Karpas-422 (cell line): ENCODE data around the gene DCHS1. TPM values are rescaled to one million over a fixed set of nuclear protein-coding genes. Genes with fewer than 3 reads are reported as not detected.

ENCODE experiments used
- DNase-seq: peaks from one replicate; pipeline ENCODE4 v3.0.0-alpha.2; 2015
- H2AFZ ChIP-seq: fragments of 200-600 bp; sonication (generic); 2 replicates; pipeline ENCODE4 v1.6.1; 2014; ENCODE audit warnings: antibody characterized with exemption, low read length, mixed read lengths
- H3K27ac ChIP-seq: fragments of 200-600 bp; sonication (generic); 2 replicates; pipeline ENCODE4 v1.5.1; 2014; ENCODE audit warnings: mild to moderate bottlenecking, low read length, moderate library complexity
- H3K27me3 ChIP-seq: fragments of 200-600 bp; sonication (generic); 2 replicates; pipeline ENCODE4 v1.6.1; 2014; ENCODE audit warnings: low read length, mixed read lengths
- H3K36me3 ChIP-seq: fragments of 200-600 bp; sonication (generic); 2 replicates; pipeline ENCODE4 v1.6.1; 2014; ENCODE audit warnings: low read length, mixed read lengths; ENCODE audit not compliant: insufficient read depth
- H3K4me1 ChIP-seq: fragments of 200-600 bp; sonication (generic); 2 replicates; pipeline ENCODE4 v1.6.1; 2014; ENCODE audit warnings: mild to moderate bottlenecking, low read length, mixed read lengths
- H3K4me2 ChIP-seq: fragments of 200-600 bp; sonication (generic); 2 replicates; pipeline ENCODE4 v1.6.1; 2014; ENCODE audit warnings: low read length, low read depth, mild to moderate bottlenecking; ENCODE audit not compliant: poor library complexity, severe bottlenecking
- H3K4me3 ChIP-seq: fragments of 200-600 bp; sonication (generic); 2 replicates; pipeline ENCODE4 v1.5.1; 2014; ENCODE audit warnings: mild to moderate bottlenecking, antibody characterized with exemption, low read length, mixed read lengths
- H3K79me2 ChIP-seq: fragments of 200-600 bp; sonication (generic); 2 replicates; pipeline ENCODE4 v1.6.1; 2014; ENCODE audit warnings: mild to moderate bottlenecking, low read length, mixed read lengths
- H3K9ac ChIP-seq: fragments of 200-600 bp; sonication (generic); 2 replicates; pipeline ENCODE4 v1.6.0; 2014; ENCODE audit warnings: low read length
- H3K9me2 ChIP-seq: fragments of 200-600 bp; sonication (generic), shearing (Covaris generic); replicated peaks from 2 replicates; pipeline ENCODE4 v1.6.0; 2014; ENCODE audit warnings: mild to moderate bottlenecking, low read length, moderate library complexity; ENCODE audit not compliant: insufficient read depth
- H3K9me3 ChIP-seq: fragments of 300-700, 200-600 bp; sonication (generic); 2 replicates; pipeline ENCODE4 v1.6.1; 2014; ENCODE audit warnings: low read length, mixed read lengths
- H4K20me1 ChIP-seq: fragments of 200-600 bp; sonication (generic); 2 replicates; pipeline ENCODE4 v1.6.1; 2014; ENCODE audit warnings: mild to moderate bottlenecking, antibody characterized with exemption, low read length, low read depth; ENCODE audit not compliant: insufficient read depth
- total RNA-seq: library from RNA; depleted of rRNA; stranded (reverse); fragments of >200 nt; shearing (Covaris generic); gene quantifications from 2 replicates; pipeline ENCODE4 v1.2.3, GENCODE V29; 2014; ENCODE audit warnings: low replicate concordance

The DCHS1 gene
- total RNA-seq, 1 experiment from 2014 or later = 0.04 TPM

DNA sequence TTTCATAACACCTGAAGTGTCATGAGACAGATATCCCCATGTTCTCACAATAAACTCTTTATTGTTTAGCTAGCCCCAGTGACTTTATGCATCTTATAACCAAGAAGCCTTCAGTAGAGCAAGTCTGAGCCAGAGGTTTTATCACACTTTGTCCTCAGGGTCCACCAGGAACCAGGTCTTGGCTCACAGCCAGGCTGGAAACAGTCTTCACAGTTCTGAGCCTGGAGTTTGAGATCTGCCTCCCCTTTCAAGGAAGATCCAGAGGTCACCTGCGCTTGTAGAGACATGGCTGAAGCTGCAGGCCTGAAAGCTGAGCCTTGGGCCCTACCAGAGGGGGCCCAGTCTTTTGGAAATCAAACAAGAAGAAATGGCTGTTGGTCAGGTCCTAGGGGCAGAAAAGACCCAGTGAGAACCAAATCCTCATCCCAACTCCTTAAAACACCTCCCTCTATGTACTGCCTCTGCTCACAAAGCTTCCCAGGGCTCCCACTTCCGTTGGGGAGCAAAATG is 55.7 kb downstream of the DCHS1 start:
- no peak overlapping the region for H3K4me3 ChIP-seq
- no peak for DNase-seq
- H3K9me2 ChIP-seq = no peaks in the 10 kb centered on the region
- H3K4me2 ChIP-seq = no peak overlapping the region
- H3K4me1 ChIP-seq = peaks cover 16% of the 10 kb centered on the region
- H3K79me2 ChIP-seq = peaks cover 74% of the 10 kb centered on the region
- no peak overlapping the region for H2AFZ ChIP-seq
- H3K27ac ChIP-seq = no peak overlapping the region
- H3K9me3 ChIP-seq = no peaks in the 10 kb centered on the region
- peaks cover 19% of the 10 kb centered on the region; the same call in 1 of the 2 replicates for H4K20me1 ChIP-seq
- H3K9ac ChIP-seq = no peak overlapping the region
- H3K36me3 ChIP-seq = peaks cover 39% of the 10 kb centered on the region; the same call in 1 of the 2 replicates
- H3K27me3 ChIP-seq = no peaks in the 10 kb centered on the region

DNA sequence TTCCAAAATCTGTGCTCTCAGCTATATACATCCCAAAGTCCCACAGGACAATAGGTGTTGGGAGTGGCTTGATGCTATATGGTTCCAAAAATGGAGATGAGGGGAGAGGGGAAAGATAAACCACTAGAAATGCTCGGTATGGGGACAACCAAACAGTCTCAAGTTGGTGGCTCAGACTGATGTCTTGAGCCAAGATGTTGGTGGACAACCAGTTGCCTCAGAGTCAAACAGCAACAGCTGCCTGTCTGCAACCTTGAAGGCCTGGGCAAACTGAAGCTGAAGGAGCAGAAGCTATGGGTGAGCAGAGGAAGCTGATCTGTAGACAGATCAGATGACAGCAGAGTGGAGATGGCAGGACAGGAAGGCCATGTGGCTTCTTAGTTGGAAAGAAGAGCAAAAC is 56.2 kb downstream of the DCHS1 start:
- no peak overlapping the region for H3K4me3 ChIP-seq
- peaks cover 19% of the 10 kb centered on the region; the same call in 1 of the 2 replicates for H4K20me1 ChIP-seq
- no peak for DNase-seq
- H3K9ac ChIP-seq = no peak overlapping the region
- H3K9me3 ChIP-seq = no peaks in the 10 kb centered on the region
- H2AFZ ChIP-seq = no peak overlapping the region
- no peak overlapping the region for H3K4me2 ChIP-seq
- H3K9me2 ChIP-seq = no peaks in the 10 kb centered on the region
- no peaks in the 10 kb centered on the region for H3K27me3 ChIP-seq
- H3K27ac ChIP-seq = no peak overlapping the region
- H3K36me3 ChIP-seq = peaks cover 39% of the 10 kb centered on the region; the same call in 1 of the 2 replicates
- H3K4me1 ChIP-seq = peaks cover 11% of the 10 kb centered on the region
- peaks cover 69% of the 10 kb centered on the region for H3K79me2 ChIP-seq

DNA sequence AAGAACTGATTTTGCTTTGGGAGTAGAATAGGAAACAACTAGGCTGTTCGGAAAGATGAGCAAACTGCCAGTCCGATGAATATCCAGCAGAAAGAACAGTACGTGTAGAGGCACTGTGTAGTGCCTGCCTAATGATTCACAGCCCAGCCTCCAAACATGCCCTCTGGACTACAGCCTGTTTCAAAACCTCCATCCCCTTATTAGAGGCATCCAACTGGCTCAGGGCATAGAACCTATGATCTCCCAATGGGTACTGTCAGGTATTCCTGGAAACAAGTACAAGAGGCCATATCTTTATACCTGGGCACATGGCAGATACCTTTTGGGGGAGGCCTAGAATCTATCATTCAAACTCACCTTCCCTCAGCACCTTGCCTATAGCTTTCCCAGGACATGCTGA is 57.1 kb downstream of the DCHS1 start:
- Histone ChIP-seq H3K79me2 (peaks cover 60% of the 10 kb centered on the region), H3K27ac (no peak overlapping the region), H3K4me1 (peaks cover 10% of the 10 kb centered on the region), H3K4me3 (no peak overlapping the region), H3K9me3 (no peaks in the 10 kb centered on the region), H2AFZ (no peak overlapping the region), H3K36me3 (peaks cover 39% of the 10 kb centered on the region; the same call in 1 of the 2 replicates), H4K20me1 (peaks cover 19% of the 10 kb centered on the region; the same call in 1 of the 2 replicates), H3K9me2 (no peaks in the 10 kb centered on the region), H3K9ac (no peak overlapping the region), H3K27me3 (no peaks in the 10 kb centered on the region), H3K4me2 (no peak overlapping the region)
- DNase-seq = no peak

DNA sequence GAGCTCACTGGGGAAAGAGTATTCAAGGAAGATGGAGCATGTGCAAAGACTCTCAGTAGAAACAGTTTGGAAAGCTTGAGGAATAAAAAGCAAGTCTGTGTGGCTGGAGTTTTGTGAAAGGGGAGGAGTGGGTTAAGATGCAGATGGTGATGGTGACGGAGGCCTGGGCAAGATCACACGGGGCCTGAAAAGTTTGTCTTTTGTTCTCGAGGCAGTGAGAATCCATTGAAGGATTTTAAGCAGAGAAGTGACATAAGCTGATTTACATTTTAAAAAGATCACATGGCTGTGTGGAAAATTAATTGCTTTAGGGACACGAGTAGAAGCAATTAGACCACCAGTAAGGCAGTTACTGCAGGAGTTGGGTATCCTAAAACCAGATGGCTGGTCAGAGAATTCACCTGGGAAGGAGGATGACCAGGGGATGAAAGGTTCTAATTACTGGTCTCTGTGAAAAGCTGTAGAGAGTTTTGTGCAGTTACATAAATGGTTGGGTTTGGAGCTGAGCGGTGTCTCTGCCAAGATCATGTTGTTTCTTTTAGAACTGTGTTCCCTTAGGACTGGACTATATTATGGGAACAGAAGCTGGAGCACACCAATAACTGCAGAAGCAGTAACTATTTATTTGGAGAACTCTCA is 59.3 kb downstream of the DCHS1 start:
- H4K20me1 ChIP-seq = peaks cover 11% of the 10 kb centered on the region; the same call in 1 of the 2 replicates
- H3K9ac ChIP-seq = no peak overlapping the region
- no peak overlapping the region for H3K4me2 ChIP-seq
- H3K9me2 ChIP-seq = no peaks in the 10 kb centered on the region
- no peak overlapping the region for H3K4me3 ChIP-seq
- no peak for DNase-seq
- no peak overlapping the region for H2AFZ ChIP-seq
- H3K79me2 ChIP-seq = peaks cover 39% of the 10 kb centered on the region
- H3K4me1 ChIP-seq = no peaks in the 10 kb centered on the region
- H3K27me3 ChIP-seq = no peaks in the 10 kb centered on the region
- H3K36me3 ChIP-seq = peaks cover 46% of the 10 kb centered on the region; the same call in 1 of the 2 replicates
- no peak overlapping the region for H3K27ac ChIP-seq
- H3K9me3 ChIP-seq = no peaks in the 10 kb centered on the region

DNA sequence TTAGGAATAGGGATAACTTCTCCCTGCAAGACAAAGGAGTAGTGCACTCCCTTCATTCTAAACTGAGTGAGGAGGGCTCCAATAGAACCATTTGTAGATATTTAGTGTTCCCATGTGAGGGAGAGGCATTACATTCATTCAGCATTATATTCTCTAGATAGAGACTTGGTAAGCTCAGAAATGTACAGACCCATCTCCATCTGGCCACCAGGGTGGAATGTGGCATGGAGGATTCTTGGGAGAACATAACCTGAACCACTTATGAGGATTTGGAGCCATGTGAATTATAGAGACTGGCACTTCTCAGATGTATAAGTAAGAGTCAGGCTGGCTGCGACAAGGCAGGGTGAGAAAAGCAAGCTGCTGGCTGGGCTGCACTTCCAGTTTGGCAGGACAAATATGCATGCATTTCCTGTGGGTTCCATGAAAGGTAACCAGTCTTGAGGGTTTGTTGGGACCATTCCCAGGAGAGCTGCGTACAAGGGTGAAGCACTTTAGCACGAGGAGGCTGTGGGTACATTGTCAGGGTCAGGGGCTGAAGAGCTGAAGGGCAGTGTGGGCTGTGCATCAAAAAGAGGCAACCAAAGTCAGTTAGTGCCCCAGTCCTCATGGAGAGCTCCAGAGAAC is 61.4 kb downstream of the DCHS1 start:
- Histone ChIP-seq H3K36me3 (peaks cover 26% of the 10 kb centered on the region; the same call in 1 of the 2 replicates), H3K9me3 (no peaks in the 10 kb centered on the region), H3K27me3 (no peaks in the 10 kb centered on the region), H3K4me2 (no peak overlapping the region), H3K4me3 (no peak overlapping the region), H2AFZ (no peak overlapping the region), H3K4me1 (no peaks in the 10 kb centered on the region), H3K79me2 (peaks cover 18% of the 10 kb centered on the region), H4K20me1 (peaks cover 2% of the 10 kb centered on the region; the same call in 1 of the 2 replicates), H3K9me2 (no peaks in the 10 kb centered on the region), H3K27ac (no peak overlapping the region), H3K9ac (no peak overlapping the region)
- peak; percentile 38 for DNase-seq

DNA sequence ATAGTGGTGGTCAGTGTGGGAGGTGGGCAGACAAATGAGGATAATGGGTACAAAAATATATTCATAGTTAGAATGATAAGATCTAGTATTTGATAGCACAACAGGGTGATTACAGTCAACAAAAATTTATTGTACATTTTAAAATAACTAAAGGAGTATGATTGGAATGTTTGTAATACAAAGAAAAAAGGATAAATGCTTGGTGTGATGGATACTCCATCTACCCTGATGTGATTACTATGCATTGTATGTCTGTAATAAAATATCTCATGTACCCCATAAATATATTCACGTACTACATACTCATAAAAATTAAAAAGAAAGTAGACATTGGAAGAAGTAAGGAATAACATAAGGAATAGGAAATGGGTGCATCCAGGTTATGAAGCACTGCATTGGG is 67.6 kb downstream of the DCHS1 start:
- no peak for DNase-seq
- H3K27me3 ChIP-seq = no peaks in the 10 kb centered on the region
- no peak overlapping the region for H2AFZ ChIP-seq
- H3K79me2 ChIP-seq = peaks cover 16% of the 10 kb centered on the region
- H3K9me2 ChIP-seq = no peaks in the 10 kb centered on the region
- H3K4me2 ChIP-seq = no peak overlapping the region
- H3K27ac ChIP-seq = no peak overlapping the region
- no peak overlapping the region for H3K9ac ChIP-seq
- peaks cover 12% of the 10 kb centered on the region for H3K9me3 ChIP-seq
- no peaks in the 10 kb centered on the region for H4K20me1 ChIP-seq
- no peaks in the 10 kb centered on the region for H3K4me1 ChIP-seq
- H3K36me3 ChIP-seq = peaks cover 11% of the 10 kb centered on the region; the same call in 1 of the 2 replicates
- H3K4me3 ChIP-seq = no peak overlapping the region

DNA sequence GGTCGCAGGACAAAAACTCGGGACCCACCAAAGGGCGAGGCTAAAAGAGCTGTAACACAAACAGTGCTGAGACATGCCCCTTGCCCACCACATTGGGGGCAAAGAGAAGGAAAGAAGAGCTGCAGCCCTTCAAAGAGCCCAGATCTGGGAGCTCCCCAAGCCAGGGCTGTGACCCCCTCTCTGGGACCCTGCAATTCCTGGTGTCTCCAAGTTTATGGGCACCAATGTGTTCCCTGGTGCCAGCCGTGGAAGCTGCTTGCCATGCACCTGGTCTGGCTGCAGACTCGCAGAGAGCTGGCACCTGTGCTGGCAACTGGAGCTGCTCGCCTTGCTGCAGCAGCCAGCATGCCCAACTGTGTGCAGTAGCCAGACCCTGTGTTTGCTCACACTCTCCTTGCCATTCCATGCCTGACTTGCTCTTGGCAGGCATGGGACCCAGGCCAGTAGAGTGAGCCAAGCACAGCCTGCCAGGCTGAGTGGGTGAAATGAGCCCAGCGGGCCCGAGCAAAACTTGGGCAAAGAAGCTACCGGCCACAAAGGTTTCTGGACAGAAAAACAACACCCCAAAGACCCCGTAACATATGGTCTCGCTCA is 68.2 kb downstream of the DCHS1 start:
- Histone ChIP-seq H3K27ac (no peak overlapping the region), H4K20me1 (no peaks in the 10 kb centered on the region), H3K4me2 (no peak overlapping the region), H3K9me2 (no peaks in the 10 kb centered on the region), H3K27me3 (no peaks in the 10 kb centered on the region), H3K9ac (no peak overlapping the region), H2AFZ (no peak overlapping the region), H3K9me3 (peaks cover 12% of the 10 kb centered on the region), H3K79me2 (peaks cover 22% of the 10 kb centered on the region), H3K4me3 (no peak overlapping the region), H3K36me3 (peaks cover 8% of the 10 kb centered on the region), H3K4me1 (no peaks in the 10 kb centered on the region)
- no peak for DNase-seq
